HepG2 (cell line): ENCODE data around the gene ANKRD31. TPM values are rescaled to one million over a fixed set of nuclear protein-coding genes. Genes with fewer than 3 reads are reported as not detected.

Experiments used
- EED ChIP-seq: sonication (generic); formaldehyde crosslinking; IDR thresholded peaks from 2 replicates; pipeline ENCODE4 v1.5.0; 2020; ENCODE audit warnings: mild to moderate bottlenecking, missing genetic modification reagents
- FOXA3 ChIP-seq: IDR thresholded peaks from 2 replicates; pipeline ENCODE4 v1.6.1; 2016; ENCODE audit warnings: missing genetic modification reagents, missing compliant biosample characterization
- IKZF5 ChIP-seq: IDR thresholded peaks from 2 replicates; pipeline ENCODE4 v1.6.1; 2018; ENCODE audit warnings: missing genetic modification reagents, mild to moderate bottlenecking, missing compliant biosample characterization
- MTERF4 ChIP-seq: sonication (generic); formaldehyde crosslinking; IDR thresholded peaks from 2 replicates; pipeline ENCODE4 v1.8.0; 2023; ENCODE audit warnings: mild to moderate bottlenecking, missing genetic modification reagents
- PHF20 ChIP-seq: sonication (generic); formaldehyde crosslinking; IDR thresholded peaks from 2 replicates; pipeline ENCODE4 v1.5.0; 2020; ENCODE audit warnings: mild to moderate bottlenecking, missing genetic modification reagents
- PHF21A ChIP-seq: sonication (generic); formaldehyde crosslinking; IDR thresholded peaks from 2 replicates; pipeline ENCODE4 v1.5.0; 2020; ENCODE audit warnings: mild to moderate bottlenecking, missing genetic modification reagents
- REL ChIP-seq: sonication (generic); formaldehyde crosslinking; conservative IDR thresholded peaks from 2 replicates; pipeline ENCODE4 v1.8.0; 2022; ENCODE audit warnings: mild to moderate bottlenecking, missing genetic modification reagents, moderate library complexity
- SOX13 ChIP-seq, 3 experiments: fragments of 450-650 bp in 1 of 3; sonication (generic) in 1 of 3; formaldehyde crosslinking in 1 of 3; IDR thresholded peaks in 2 of 3; conservative IDR thresholded peaks in 1 of 3; 2 replicates each; pipeline versions ENCODE4 v1.5.0 to v1.6.1; 2016 to 2020; ENCODE audit warnings: antibody characterized with exemption in 1 of 3, mild to moderate bottlenecking in 1 of 3, missing compliant biosample characterization in 1 of 3, missing genetic modification reagents in 1 of 3, moderate library complexity in 1 of 3
- TFDP1 ChIP-seq: IDR thresholded peaks from 2 replicates; pipeline ENCODE4 v1.6.1; 2016; ENCODE audit warnings: missing compliant biosample characterization, missing genetic modification reagents, borderline replicate concordance
- TFDP2 ChIP-seq: sonication (generic); formaldehyde crosslinking; IDR thresholded peaks from 2 replicates; pipeline ENCODE4 v1.4.0; 2020; ENCODE audit warnings: missing genetic modification reagents
- ZNF12 ChIP-seq: sonication (generic); formaldehyde crosslinking; IDR thresholded peaks from 2 replicates; pipeline ENCODE4 v1.5.0; 2020; ENCODE audit warnings: missing genetic modification reagents
- ZNF17 ChIP-seq: sonication (generic); formaldehyde crosslinking; IDR thresholded peaks from 2 replicates; pipeline ENCODE4 v1.5.0; 2020; ENCODE audit warnings: mild to moderate bottlenecking, missing genetic modification reagents
- ZNF350 ChIP-seq: sonication (generic); formaldehyde crosslinking; IDR thresholded peaks from 2 replicates; pipeline ENCODE4 v1.4.0; 2020; ENCODE audit warnings: mild to moderate bottlenecking, low read depth, missing genetic modification reagents, borderline replicate concordance
- ZNF674 ChIP-seq: sonication (generic); formaldehyde crosslinking; IDR thresholded peaks from 2 replicates; pipeline ENCODE4 v1.5.0; 2020; ENCODE audit warnings: low read depth, mild to moderate bottlenecking, missing genetic modification reagents
- ZNF709 ChIP-seq: sonication (generic); formaldehyde crosslinking; IDR thresholded peaks from 2 replicates; pipeline ENCODE4 v1.5.0; 2020; ENCODE audit warnings: mild to moderate bottlenecking, missing genetic modification reagents
- polyA plus RNA-seq, 8 experiments: library from polyadenylated mRNA; depleted of rRNA in 3 of 8; stranded (reverse) in 7 of 8; unstranded in 1 of 8; fragments of >200 nt; fragmentation: Illumina TruSeq in 4 of 8; extraction: Trizol in 4 of 8; gene quantifications; 2 replicates each; pipeline versions ENCODE4 v1.2.1 to v1.2.3, GENCODE V29; 2011 to 2016; ENCODE audit warnings: low read depth in 4 of 8, missing spikeins in 1 of 8, mixed read lengths in 1 of 8; ENCODE audit not compliant: insufficient read depth in 1 of 8
- total RNA-seq, 5 experiments: library from RNA; depleted of rRNA; stranded (reverse); fragments of >200 nt; fragmentation: Illumina TruSeq; extraction: Trizol; gene quantifications; 2 replicates each; pipeline ENCODE4 v1.2.3, GENCODE V29; 2016; ENCODE audit warnings: low read depth in 1 of 5
- TF ChIP-seq, protein P1 (sequence below): sonication (generic); formaldehyde crosslinking; IDR thresholded peaks from 2 replicates; pipeline ENCODE4 v1.5.0; 2020; ENCODE audit warnings: mild to moderate bottlenecking, missing genetic modification reagents
- TF ChIP-seq, protein P2 (sequence below): sonication (generic); formaldehyde crosslinking; IDR thresholded peaks from 2 replicates; pipeline ENCODE4 v1.5.1; 2020; ENCODE audit warnings: missing genetic modification reagents, mild to moderate bottlenecking, borderline replicate concordance

Gene ANKRD31
- total and polyA plus RNA-seq, 2 of the 13 experiments (the other 11 are each of a cell fraction or from before 2014, with no cell fraction given), result 0.01 to 0.09 TPM

DNA sequence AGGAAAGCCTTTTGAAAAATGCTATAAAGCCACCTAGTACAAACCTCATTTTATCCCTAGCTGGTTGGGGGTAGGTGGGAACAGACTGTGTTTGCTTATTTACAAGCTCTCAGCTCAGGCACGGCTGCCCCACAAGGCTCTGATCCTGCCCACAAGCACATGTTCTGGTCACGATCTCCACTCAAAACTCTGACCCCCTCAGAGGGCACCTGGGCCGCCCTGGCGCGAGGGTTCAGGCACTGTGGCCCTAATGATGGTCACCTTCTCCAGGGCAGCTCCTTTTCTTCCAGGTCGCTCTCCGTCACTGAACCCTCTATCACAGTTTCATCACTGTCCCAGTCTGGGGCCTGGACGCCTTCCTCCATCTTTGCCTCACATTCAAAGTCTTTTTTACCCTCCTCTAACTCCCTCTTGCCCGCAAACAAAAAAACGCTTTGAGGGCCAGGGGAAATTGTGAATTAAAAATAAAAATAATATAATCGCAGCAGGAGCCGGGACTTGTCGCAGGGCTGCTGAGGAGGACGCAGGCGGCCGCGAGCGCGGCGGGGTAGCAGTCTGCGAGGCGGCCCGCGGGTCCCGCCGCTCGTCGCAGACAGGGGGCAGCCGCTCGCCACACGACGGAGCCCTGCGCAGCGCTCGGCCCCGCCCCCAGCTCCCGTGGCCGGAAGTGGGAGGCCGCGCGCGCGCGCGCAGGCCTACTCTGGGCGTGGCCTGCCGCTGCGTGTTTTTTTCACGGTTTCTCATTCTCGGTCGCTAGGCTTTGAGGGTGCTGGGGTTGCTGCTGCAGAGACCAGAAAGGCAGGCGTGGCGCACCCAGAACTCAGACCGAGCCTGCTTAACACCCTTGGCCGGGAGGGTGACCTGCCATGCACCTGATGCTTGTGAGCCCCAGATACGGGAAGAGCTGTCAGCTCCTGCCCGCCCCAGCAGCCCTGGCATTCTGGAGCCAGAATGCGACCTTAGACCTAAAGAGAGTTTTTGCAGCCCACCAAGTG, at the start of gene ANKRD31 (continued):
- TF ChIP-seq, protein P1, sequence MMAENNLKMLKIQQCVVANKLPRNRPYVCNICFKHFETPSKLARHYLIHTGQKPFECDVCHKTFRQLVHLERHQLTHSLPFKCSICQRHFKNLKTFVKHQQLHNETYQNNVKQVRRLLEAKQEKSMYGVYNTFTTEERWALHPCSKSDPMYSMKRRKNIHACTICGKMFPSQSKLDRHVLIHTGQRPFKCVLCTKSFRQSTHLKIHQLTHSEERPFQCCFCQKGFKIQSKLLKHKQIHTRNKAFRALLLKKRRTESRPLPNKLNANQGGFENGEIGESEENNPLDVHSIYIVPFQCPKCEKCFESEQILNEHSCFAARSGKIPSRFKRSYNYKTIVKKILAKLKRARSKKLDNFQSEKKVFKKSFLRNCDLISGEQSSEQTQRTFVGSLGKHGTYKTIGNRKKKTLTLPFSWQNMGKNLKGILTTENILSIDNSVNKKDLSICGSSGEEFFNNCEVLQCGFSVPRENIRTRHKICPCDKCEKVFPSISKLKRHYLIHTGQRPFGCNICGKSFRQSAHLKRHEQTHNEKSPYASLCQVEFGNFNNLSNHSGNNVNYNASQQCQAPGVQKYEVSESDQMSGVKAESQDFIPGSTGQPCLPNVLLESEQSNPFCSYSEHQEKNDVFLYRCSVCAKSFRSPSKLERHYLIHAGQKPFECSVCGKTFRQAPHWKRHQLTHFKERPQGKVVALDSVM (CRISPR knock-in tag), result peak; percentile 19; the same call in 1 of the 2 replicates
- TF ChIP-seq ZNF709 (CRISPR knock-in tag) (no peak; the same call in 1 of the 2 replicates), REL (CRISPR knock-in tag) (no peak), IKZF5 (CRISPR knock-in tag) (peak; percentile 27; the same call in 1 of the 2 replicates), ZNF12 (no peak), SOX13 (IDR thresholded peaks at IDR 0.05) (no peak), SOX13 (CRISPR knock-in tag; conservative IDR thresholded peaks at IDR 0.05 in 1 of 2, IDR thresholded peaks at IDR 0.05 in 1 of 2) (no peak), TFDP1 (CRISPR knock-in tag) (peak; percentile 74; the same call in 1 of the 2 replicates), FOXA3 (CRISPR knock-in tag) (peak; percentile 15), PHF20 (peak; percentile 62), ZNF350 (CRISPR knock-in tag) (peak; percentile 33; the same call in 1 of the 2 replicates), TFDP2 (CRISPR knock-in tag) (peak; percentile 70), ZNF17 (CRISPR knock-in tag) (no peak), PHF21A (CRISPR knock-in tag) (peak; percentile 21), MTERF4 (CRISPR knock-in tag) (0 out of 2 replicates have a peak, but pooled peaks have one; percentile 2), EED (CRISPR knock-in tag) (no peak), ZNF674 (no peak)
- TF ChIP-seq, protein P2, sequence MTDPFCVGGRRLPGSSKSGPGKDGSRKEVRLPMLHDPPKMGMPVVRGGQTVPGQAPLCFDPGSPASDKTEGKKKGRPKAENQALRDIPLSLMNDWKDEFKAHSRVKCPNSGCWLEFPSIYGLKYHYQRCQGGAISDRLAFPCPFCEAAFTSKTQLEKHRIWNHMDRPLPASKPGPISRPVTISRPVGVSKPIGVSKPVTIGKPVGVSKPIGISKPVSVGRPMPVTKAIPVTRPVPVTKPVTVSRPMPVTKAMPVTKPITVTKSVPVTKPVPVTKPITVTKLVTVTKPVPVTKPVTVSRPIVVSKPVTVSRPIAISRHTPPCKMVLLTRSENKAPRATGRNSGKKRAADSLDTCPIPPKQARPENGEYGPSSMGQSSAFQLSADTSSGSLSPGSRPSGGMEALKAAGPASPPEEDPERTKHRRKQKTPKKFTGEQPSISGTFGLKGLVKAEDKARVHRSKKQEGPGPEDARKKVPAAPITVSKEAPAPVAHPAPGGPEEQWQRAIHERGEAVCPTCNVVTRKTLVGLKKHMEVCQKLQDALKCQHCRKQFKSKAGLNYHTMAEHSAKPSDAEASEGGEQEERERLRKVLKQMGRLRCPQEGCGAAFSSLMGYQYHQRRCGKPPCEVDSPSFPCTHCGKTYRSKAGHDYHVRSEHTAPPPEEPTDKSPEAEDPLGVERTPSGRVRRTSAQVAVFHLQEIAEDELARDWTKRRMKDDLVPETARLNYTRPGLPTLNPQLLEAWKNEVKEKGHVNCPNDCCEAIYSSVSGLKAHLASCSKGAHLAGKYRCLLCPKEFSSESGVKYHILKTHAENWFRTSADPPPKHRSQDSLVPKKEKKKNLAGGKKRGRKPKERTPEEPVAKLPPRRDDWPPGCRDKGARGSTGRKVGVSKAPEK (CRISPR knock-in tag), result no peak
